ENCODE data around the gene CERS5. TPM values are rescaled to one million over a fixed set of nuclear protein-coding genes. Genes with fewer than 3 reads are reported as not detected.

CERS5 gene
- total RNA-seq, 4 donors from 2014 or later, result 23.4 to 27.9 (median 26.4) TPM

DNA sequence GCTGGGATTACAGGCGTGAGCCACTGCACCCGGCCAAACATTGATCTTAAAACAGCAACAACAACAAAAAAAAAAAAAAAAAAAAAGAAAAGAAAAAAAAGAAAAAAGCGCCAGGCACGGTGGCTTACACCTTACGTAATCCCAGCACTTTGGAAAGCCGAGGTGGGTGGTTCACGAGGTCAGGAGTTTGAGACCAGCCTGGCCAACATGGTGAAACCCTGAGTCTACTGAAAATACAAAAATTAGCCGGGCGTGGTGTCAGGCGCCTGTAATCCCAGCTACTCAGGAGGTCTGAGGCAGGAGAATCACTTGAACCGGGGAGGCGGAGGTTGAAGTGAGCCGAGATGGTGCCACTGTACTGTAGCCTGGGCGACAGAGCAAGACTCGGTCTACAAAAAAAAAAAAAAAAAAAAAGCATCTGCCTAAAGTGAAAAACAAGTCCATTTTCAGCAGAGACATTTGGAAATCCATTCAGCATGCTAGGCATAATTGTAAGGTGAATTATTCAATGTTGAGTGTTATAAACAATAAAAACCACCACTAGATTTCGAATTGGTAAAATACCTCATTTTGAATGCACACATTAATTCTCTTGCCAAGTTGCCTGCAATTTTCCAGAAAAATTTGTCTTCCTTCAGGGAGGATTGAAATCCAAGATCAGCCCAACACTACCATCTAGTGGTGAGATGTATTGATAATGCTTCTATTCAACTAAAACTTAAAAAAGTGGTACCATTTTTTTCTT lies 8.0 kb upstream of the CERS5 start:
- 21 to 59% methylated on average over 4 to 6 of the region's 16 CpGs for WGBS, 2 donors (ENCODE audit: low coverage in 1 of 2)
- Histone ChIP-seq H3K36me3 (peaks cover 0 to 43% of the 10 kb centered on the region in 2 donors), H3K27me3 (no peaks in the 10 kb centered on the region), H3K4me3 (no peak overlapping the region), H3K27ac (peak overlapping the region in 1 of 4 donors; percentile 31), H3K9me3 (no peaks in the 10 kb centered on the region), H3K4me1 (peaks cover 0 to 6% (median 0%) of the 10 kb centered on the region in 3 donors)
- TF ChIP-seq POLR2A (IDR thresholded peaks at IDR 0.05), result no peak
- TF ChIP-seq EP300 (IDR thresholded peaks at IDR 0.05), result no peak
- no peak for TF ChIP-seq POLR2AphosphoS5 (IDR thresholded peaks at IDR 0.05)
- TF ChIP-seq, protein P1, sequence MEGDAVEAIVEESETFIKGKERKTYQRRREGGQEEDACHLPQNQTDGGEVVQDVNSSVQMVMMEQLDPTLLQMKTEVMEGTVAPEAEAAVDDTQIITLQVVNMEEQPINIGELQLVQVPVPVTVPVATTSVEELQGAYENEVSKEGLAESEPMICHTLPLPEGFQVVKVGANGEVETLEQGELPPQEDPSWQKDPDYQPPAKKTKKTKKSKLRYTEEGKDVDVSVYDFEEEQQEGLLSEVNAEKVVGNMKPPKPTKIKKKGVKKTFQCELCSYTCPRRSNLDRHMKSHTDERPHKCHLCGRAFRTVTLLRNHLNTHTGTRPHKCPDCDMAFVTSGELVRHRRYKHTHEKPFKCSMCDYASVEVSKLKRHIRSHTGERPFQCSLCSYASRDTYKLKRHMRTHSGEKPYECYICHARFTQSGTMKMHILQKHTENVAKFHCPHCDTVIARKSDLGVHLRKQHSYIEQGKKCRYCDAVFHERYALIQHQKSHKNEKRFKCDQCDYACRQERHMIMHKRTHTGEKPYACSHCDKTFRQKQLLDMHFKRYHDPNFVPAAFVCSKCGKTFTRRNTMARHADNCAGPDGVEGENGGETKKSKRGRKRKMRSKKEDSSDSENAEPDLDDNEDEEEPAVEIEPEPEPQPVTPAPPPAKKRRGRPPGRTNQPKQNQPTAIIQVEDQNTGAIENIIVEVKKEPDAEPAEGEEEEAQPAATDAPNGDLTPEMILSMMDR (IDR thresholded peaks at IDR 0.05), result peak in 3 of 4 experiments; percentile 74 to 83 (median 78)
- ATAC-seq, result no peak

DNA sequence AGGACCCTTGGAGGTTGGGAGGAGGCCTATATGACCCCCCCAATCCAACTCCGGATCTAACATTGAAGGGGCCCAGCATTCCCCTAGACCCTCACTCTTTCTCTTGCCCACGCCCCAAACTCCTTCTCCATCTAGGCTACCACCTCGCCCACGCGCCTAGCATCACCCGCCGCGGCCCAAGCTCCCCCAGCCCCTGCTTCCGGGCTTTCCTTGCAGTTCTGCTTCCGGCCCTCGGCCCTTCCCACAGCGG lies 445 bp downstream of the CERS5 start:
- H3K36me3 ChIP-seq, result no peaks in the 10 kb centered on the region
- ATAC-seq, result no peak
- peak overlapping the region; percentile 77 to 97 for H3K4me3 ChIP-seq
- TF ChIP-seq, protein P1 (IDR thresholded peaks at IDR 0.05), result no peak
- TF ChIP-seq POLR2A (IDR thresholded peaks at IDR 0.05) (no peak), EP300 (IDR thresholded peaks at IDR 0.05) (no peak), POLR2AphosphoS5 (IDR thresholded peaks at IDR 0.05) (no peak)
- H3K27me3 ChIP-seq, result no peaks in the 10 kb centered on the region
- peaks cover 0 to 52% (median 5%) of the 10 kb centered on the region in 3 donors for H3K4me1 ChIP-seq
- 0% methylated on average over 1 of the region's 12 CpGs; no CpG with 5 or more reads in 1 of the 2 donors for WGBS, 2 donors (ENCODE audit: low coverage in 1 of 2)
- H3K9me3 ChIP-seq, result no peaks in the 10 kb centered on the region
- peak overlapping the region; percentile 81 to 96 (median 94) for H3K27ac ChIP-seq

DNA sequence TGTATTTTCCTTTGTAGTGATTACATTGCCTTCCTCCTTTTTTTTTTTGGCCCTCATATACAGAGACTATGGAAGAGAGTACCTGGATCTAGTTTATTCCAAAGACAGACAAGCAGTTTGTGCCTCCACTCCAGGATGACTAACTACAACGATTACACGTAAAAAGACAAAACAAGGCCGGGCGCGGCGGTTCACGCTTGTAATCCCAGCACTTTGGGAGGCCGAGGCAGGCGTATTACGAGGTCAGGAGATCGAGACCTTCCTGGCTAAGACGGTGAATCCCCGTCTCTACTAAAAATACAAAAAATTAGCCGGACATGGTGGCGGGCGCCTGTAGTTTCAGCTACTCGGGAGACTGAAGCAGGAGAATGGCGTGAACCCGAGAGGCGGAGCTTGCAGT lies 2.2 kb downstream of the CERS5 start:
- Histone ChIP-seq H3K36me3 (no peaks in the 10 kb centered on the region), H3K4me3 (no peak overlapping the region), H3K4me1 (peaks cover 0 to 52% (median 5%) of the 10 kb centered on the region in 3 donors), H3K27ac (no peak overlapping the region), H3K9me3 (no peaks in the 10 kb centered on the region), H3K27me3 (no peaks in the 10 kb centered on the region)
- ATAC-seq, result no peak
- TF ChIP-seq, protein P1 (IDR thresholded peaks at IDR 0.05), result no peak
- no peak for TF ChIP-seq EP300 (IDR thresholded peaks at IDR 0.05)
- no peak for TF ChIP-seq POLR2A (IDR thresholded peaks at IDR 0.05)
- no peak for TF ChIP-seq POLR2AphosphoS5 (IDR thresholded peaks at IDR 0.05)
- WGBS, 2 donors (ENCODE audit: low coverage in 1 of 2), result 91 to 95% methylated on average over 8 to 13 of the region's 20 CpGs

DNA sequence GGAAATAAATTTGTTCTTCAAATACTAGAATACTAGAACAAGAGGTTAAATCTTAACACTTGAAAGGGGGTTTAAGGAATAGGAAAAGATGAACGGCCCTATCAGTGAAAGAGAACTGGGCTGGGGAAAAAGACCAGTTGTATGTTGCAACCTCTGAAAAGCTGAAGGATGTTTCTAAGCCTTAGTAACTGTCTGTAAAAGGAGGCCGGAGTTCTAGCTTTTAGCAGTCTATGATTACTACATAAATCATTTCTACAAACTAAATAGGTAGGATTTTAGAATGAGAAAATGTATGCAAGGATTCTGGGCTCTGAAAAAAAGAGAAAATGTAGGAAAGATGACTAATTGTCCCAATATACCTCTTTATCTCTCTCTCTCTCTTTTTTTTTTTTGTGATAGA lies 4.9 kb downstream of the CERS5 start:
- H3K9me3 ChIP-seq, result no peaks in the 10 kb centered on the region
- 32 to 50% methylated on average over 2 of the region's 2 CpGs for WGBS, 2 donors (ENCODE audit: low coverage in 1 of 2)
- H3K27ac ChIP-seq, result no peak overlapping the region
- TF ChIP-seq POLR2A (IDR thresholded peaks at IDR 0.05), result no peak
- TF ChIP-seq EP300 (IDR thresholded peaks at IDR 0.05), result no peak
- TF ChIP-seq, protein P1 (IDR thresholded peaks at IDR 0.05), result no peak
- no peak for TF ChIP-seq POLR2AphosphoS5 (IDR thresholded peaks at IDR 0.05)
- H3K4me3 ChIP-seq, result no peak overlapping the region
- ATAC-seq, result no peak
- H3K4me1 ChIP-seq, result peaks cover 0 to 42% (median 5%) of the 10 kb centered on the region in 3 donors
- H3K36me3 ChIP-seq, result no peaks in the 10 kb centered on the region
- H3K27me3 ChIP-seq, result no peaks in the 10 kb centered on the region

DNA sequence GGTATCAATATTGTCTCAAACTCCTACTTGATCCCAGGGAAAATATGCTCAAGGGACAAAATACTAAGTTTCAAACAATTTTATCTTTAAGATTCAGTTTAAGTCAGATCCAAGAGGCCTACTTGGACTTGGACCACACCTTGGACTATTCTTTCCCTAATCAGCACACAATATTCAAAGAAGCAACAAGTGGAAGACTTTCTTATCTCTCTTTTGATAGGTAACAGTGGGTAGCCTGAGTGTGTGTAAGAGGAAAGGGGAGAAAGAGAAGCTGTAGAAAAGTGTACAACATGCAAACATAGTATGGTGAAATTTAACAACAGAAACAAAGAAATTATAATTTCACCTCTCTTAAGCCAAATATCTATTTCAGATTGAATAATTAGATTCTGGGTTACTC lies 6.5 kb downstream of the CERS5 start:
- TF ChIP-seq POLR2AphosphoS5 (IDR thresholded peaks at IDR 0.05) (no peak), POLR2A (IDR thresholded peaks at IDR 0.05) (no peak), EP300 (IDR thresholded peaks at IDR 0.05) (no peak)
- TF ChIP-seq, protein P1 (IDR thresholded peaks at IDR 0.05), result no peak
- Histone ChIP-seq H3K36me3 (no peaks in the 10 kb centered on the region), H3K4me3 (no peak overlapping the region), H3K9me3 (no peaks in the 10 kb centered on the region), H3K27me3 (no peaks in the 10 kb centered on the region), H3K27ac (no peak overlapping the region), H3K4me1 (peaks cover 0 to 33% (median 0%) of the 10 kb centered on the region in 3 donors)
- ATAC-seq, result no peak
